HepG2 (cell line): ENCODE results near the gene FUT6. TPM values are rescaled to one million over a fixed set of nuclear protein-coding genes. Genes with fewer than 3 reads are reported as not detected.

Experiments used
- ADNP ChIP-seq: sonication (generic); formaldehyde crosslinking; IDR thresholded peaks from 2 replicates; pipeline ENCODE4 v1.4.0; 2020; ENCODE audit warnings: missing genetic modification reagents
- NCOR1 ChIP-seq: fragments of 200-600 bp; sonication (generic); IDR thresholded peaks from 2 replicates; pipeline ENCODE4 v1.7.0; 2017; ENCODE audit warnings: antibody characterized with exemption, low read length, borderline replicate concordance
- NKX3-1 ChIP-seq: sonication (generic); formaldehyde crosslinking; IDR thresholded peaks from 2 replicates; pipeline ENCODE4 v1.5.0; 2020; ENCODE audit warnings: missing genetic modification reagents
- POLR2G ChIP-seq: fragments of 200-400 bp; formaldehyde crosslinking; IDR thresholded peaks from 2 replicates; pipeline ENCODE4 v1.6.1; 2018; ENCODE audit warnings: mild to moderate bottlenecking, low read depth, low read length, moderate library complexity
- SOX13 ChIP-seq, 3 experiments: fragments of 450-650 bp in 1 of 3; sonication (generic) in 1 of 3; formaldehyde crosslinking in 1 of 3; IDR thresholded peaks in 2 of 3; conservative IDR thresholded peaks in 1 of 3; 2 replicates each; pipeline versions ENCODE4 v1.5.0 to v1.6.1; 2016 to 2020; ENCODE audit warnings: antibody characterized with exemption in 1 of 3, mild to moderate bottlenecking in 1 of 3, missing compliant biosample characterization in 1 of 3, missing genetic modification reagents in 1 of 3, moderate library complexity in 1 of 3
- SSRP1 ChIP-seq: IDR thresholded peaks from 2 replicates; pipeline ENCODE4 v1.6.1; 2016; ENCODE audit warnings: control low read depth
- TCF7L2 ChIP-seq: IDR thresholded peaks from 2 replicates; pipeline ENCODE4 v1.6.1; 2011; ENCODE audit warnings: mild to moderate bottlenecking, low read depth, low read length, moderate library complexity
- TSC22D2 ChIP-seq: sonication (generic); formaldehyde crosslinking; IDR thresholded peaks from 2 replicates; pipeline ENCODE4 v1.5.1; 2020; ENCODE audit warnings: missing genetic modification reagents, mild to moderate bottlenecking, borderline replicate concordance
- ZMYM3 ChIP-seq: sonication (generic); formaldehyde crosslinking; IDR thresholded peaks from 2 replicates; pipeline ENCODE4 v1.5.1; 2020; ENCODE audit warnings: mild to moderate bottlenecking, missing genetic modification reagents
- ZNF44 ChIP-seq: sonication (generic); formaldehyde crosslinking; IDR thresholded peaks from 2 replicates; pipeline ENCODE4 v1.5.1; 2020; ENCODE audit warnings: mild to moderate bottlenecking, missing genetic modification reagents
- ZNF468 ChIP-seq: sonication (generic); formaldehyde crosslinking; IDR thresholded peaks from 2 replicates; pipeline ENCODE4 v1.8.0; 2022; ENCODE audit warnings: mild to moderate bottlenecking, moderate library complexity, missing genetic modification reagents
- polyA plus RNA-seq, 8 experiments: library from polyadenylated mRNA; depleted of rRNA in 3 of 8; stranded (reverse) in 7 of 8; unstranded in 1 of 8; fragments of >200 nt; fragmentation: Illumina TruSeq in 4 of 8; extraction: Trizol in 4 of 8; gene quantifications; 2 replicates each; pipeline versions ENCODE4 v1.2.1 to v1.2.3, GENCODE V29; 2011 to 2016; ENCODE audit warnings: low read depth in 4 of 8, missing spikeins in 1 of 8, mixed read lengths in 1 of 8; ENCODE audit not compliant: insufficient read depth in 1 of 8
- total RNA-seq, 5 experiments: library from RNA; depleted of rRNA; stranded (reverse); fragments of >200 nt; fragmentation: Illumina TruSeq; extraction: Trizol; gene quantifications; 2 replicates each; pipeline ENCODE4 v1.2.3, GENCODE V29; 2016; ENCODE audit warnings: low read depth in 1 of 5

The FUT6 gene
- total and polyA plus RNA-seq, 2 of the 13 experiments (the other 11 are each of a cell fraction or from before 2014, with no cell fraction given), result 8.2 to 27.7 TPM

DNA sequence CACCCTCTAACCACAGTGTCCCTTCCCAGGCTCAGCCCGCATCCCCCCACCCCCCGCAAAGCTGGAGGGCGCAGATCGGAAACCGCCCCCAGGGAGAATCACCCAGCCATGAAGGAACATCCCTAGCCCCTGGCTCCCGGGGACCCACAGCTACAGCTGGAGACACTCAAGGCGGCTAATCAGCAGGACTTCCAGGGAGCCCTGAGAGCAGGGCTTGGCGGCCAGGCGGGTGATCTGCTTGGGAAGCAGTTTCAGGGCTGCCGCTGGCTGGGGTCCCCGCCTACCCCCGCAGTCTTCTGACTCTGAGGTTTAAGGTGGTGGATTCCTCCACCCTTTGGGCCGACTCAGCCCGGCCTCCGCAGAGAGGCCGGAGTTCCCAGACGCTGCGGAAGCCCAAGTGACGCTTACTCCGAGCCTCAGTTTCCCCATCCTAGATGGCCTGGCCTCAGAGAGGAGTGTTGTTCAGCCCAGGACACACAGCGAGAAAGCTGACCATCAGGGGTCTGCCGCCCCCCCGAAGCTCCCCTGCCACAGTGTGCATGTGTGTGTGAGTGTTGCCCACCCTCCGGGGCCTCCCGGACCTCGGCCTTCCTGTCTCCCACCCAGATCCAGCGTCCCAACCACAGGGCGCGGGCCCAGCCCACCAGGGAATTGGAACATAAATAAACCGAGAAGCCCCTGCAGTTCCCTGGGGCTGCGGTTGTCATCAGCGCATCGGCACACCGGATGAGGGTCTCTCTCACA is 9.8 kb downstream of the FUT6 start (continued):
- TF ChIP-seq NKX3-1 (CRISPR knock-in tag) (no peak), NCOR1 (no peak), ZMYM3 (CRISPR knock-in tag) (peak; percentile 87), TSC22D2 (CRISPR knock-in tag) (no peak), SOX13 (IDR thresholded peaks at IDR 0.05) (no peak), SOX13 (CRISPR knock-in tag; conservative IDR thresholded peaks at IDR 0.05 in 1 of 2, IDR thresholded peaks at IDR 0.05 in 1 of 2) (no peak), ADNP (peak; percentile 74), POLR2G (peak; percentile 12; the same call in 1 of the 2 replicates), SSRP1 (CRISPR knock-in tag) (0 out of 2 replicates have a peak, but pooled peaks have one; percentile 21), ZNF468 (CRISPR knock-in tag) (no peak), TCF7L2 (no peak), ZNF44 (CRISPR knock-in tag) (no peak)
- TF ChIP-seq, all 625 proteins: peak for 11
